ENCODE data around the gene SLC22A7. TPM values are rescaled to one million over a fixed set of nuclear protein-coding genes. Genes with fewer than 3 reads are reported as not detected.

SLC22A7 gene
- total RNA-seq, 1 experiment from 2014 or later: not detected

GRCh38 chr6:43293698-43294097, 4.4 kb upstream of the SLC22A7 start:
- no peaks in the 10 kb centered on the region for H4K20me1 ChIP-seq (ENCODE audit: low read length)
- H3K79me2 ChIP-seq (ENCODE audit: low read length): no peaks in the 10 kb centered on the region
- no peak overlapping the region for H3K4me2 ChIP-seq (ENCODE audit: low read length)
- H3K9ac ChIP-seq (ENCODE audit: low read length): no peak overlapping the region
- H3F3A ChIP-seq (ENCODE audit: low read length, unreplicated experiment): no peaks in the 10 kb centered on the region
- H3K4me1 ChIP-seq (ENCODE audit: insufficient read depth, low read length): no peaks in the 10 kb centered on the region
- H3K9me2 ChIP-seq (replicated peaks; ENCODE audit: low read length): no peaks in the 10 kb centered on the region
- H3K27me3 ChIP-seq (ENCODE audit: low read length): no peaks in the 10 kb centered on the region
- no peak for TF ChIP-seq EZH2phosphoT487 (IDR thresholded peaks at IDR 0.05; ENCODE audit: borderline replicate concordance, low read length)
- no peaks in the 10 kb centered on the region for H3K9me3 ChIP-seq (ENCODE audit: low read length)
- no peak overlapping the region for H3K27ac ChIP-seq (ENCODE audit: low read length)
- BruUV-seq (replicated peaks): no TSS peak
- intact Hi-C loops (cut with micrococcal nuclease): no loop called here
- ChIA-PET CTCF (no interaction called here), POLR2A (ENCODE audit: unreplicated experiment) (no interaction called here)
- no peak for DNase-seq
- no peak for ATAC-seq
- no peak overlapping the region for H2AFZ ChIP-seq (ENCODE audit: low read length)
- H3K36me3 ChIP-seq (ENCODE audit: low read depth, low read length): no peaks in the 10 kb centered on the region
- no peak overlapping the region for H3K4me3 ChIP-seq (ENCODE audit: low read length)

GRCh38 chr6:43294536-43294935, 3.5 kb upstream of the SLC22A7 start:
- Histone ChIP-seq H3F3A (ENCODE audit: low read length, unreplicated experiment) (no peaks in the 10 kb centered on the region), H3K79me2 (ENCODE audit: low read length) (no peaks in the 10 kb centered on the region), H2AFZ (ENCODE audit: low read length) (no peak overlapping the region), H4K20me1 (ENCODE audit: low read length) (no peaks in the 10 kb centered on the region), H3K4me2 (ENCODE audit: low read length) (no peak overlapping the region), H3K4me1 (ENCODE audit: insufficient read depth, low read length) (no peaks in the 10 kb centered on the region), H3K27ac (ENCODE audit: low read length) (no peak overlapping the region), H3K4me3 (ENCODE audit: low read length) (no peak overlapping the region), H3K9ac (ENCODE audit: low read length) (no peak overlapping the region), H3K9me2 (replicated peaks; ENCODE audit: low read length) (no peaks in the 10 kb centered on the region), H3K27me3 (ENCODE audit: low read length) (no peaks in the 10 kb centered on the region), H3K9me3 (ENCODE audit: low read length) (no peaks in the 10 kb centered on the region), H3K36me3 (ENCODE audit: low read depth, low read length) (no peaks in the 10 kb centered on the region)
- ChIA-PET CTCF (no interaction called here), POLR2A (ENCODE audit: unreplicated experiment) (no interaction called here)
- ATAC-seq (no peak), DNase-seq (no peak)
- TF ChIP-seq EZH2phosphoT487 (IDR thresholded peaks at IDR 0.05; ENCODE audit: borderline replicate concordance, low read length) (no peak), EZH2 (IDR thresholded peaks at IDR 0.05; ENCODE audit: low read length, unreplicated experiment) (no peak), CTCF (conservative IDR thresholded peaks at IDR 0.05; ENCODE audit: low read depth, low read length) (no peak)
- intact Hi-C loops (cut with micrococcal nuclease): no loop called here
- no TSS peak for BruUV-seq (replicated peaks)

GRCh38 chr6:43295456-43295855, 2.6 kb upstream of the SLC22A7 start:
- ChIA-PET CTCF (interaction anchor here (0.6 kb wide), 1 partner anchor 16 kb away, joined by 4 read pairs; no protein-coding TSS in a partner anchor), POLR2A (ENCODE audit: unreplicated experiment) (no interaction called here)
- H3K4me1 ChIP-seq (ENCODE audit: insufficient read depth, low read length): no peaks in the 10 kb centered on the region
- peaks cover 3% of the 10 kb centered on the region; the same call in 1 of the 2 replicates for H3K27me3 ChIP-seq (ENCODE audit: low read length)
- H3K27ac ChIP-seq (ENCODE audit: low read length): no peak overlapping the region
- TF ChIP-seq EZH2 (IDR thresholded peaks at IDR 0.05; ENCODE audit: low read length, unreplicated experiment) (no peak), EZH2phosphoT487 (IDR thresholded peaks at IDR 0.05; ENCODE audit: borderline replicate concordance, low read length) (no peak), CTCF (conservative IDR thresholded peaks at IDR 0.05; ENCODE audit: low read depth, low read length) (no peak)
- H2AFZ ChIP-seq (ENCODE audit: low read length): no peak overlapping the region
- H3K79me2 ChIP-seq (ENCODE audit: low read length): no peaks in the 10 kb centered on the region
- H3K9ac ChIP-seq (ENCODE audit: low read length): no peak overlapping the region
- no peaks in the 10 kb centered on the region for H3K9me2 ChIP-seq (replicated peaks; ENCODE audit: low read length)
- H3K36me3 ChIP-seq (ENCODE audit: low read depth, low read length): no peaks in the 10 kb centered on the region
- ATAC-seq: no peak
- no peaks in the 10 kb centered on the region for H3K9me3 ChIP-seq (ENCODE audit: low read length)
- BruUV-seq (replicated peaks): no TSS peak
- intact Hi-C loops (cut with micrococcal nuclease): no loop called here
- H4K20me1 ChIP-seq (ENCODE audit: low read length): no peaks in the 10 kb centered on the region
- no peak overlapping the region for H3K4me2 ChIP-seq (ENCODE audit: low read length)
- no peaks in the 10 kb centered on the region for H3F3A ChIP-seq (ENCODE audit: low read length, unreplicated experiment)
- DNase-seq: no peak
- H3K4me3 ChIP-seq (ENCODE audit: low read length): no peak overlapping the region
